Thymus (tissue), 11 donors: Measurements from ENCODE around the gene NUP210L. TPM values are rescaled to one million over a fixed set of nuclear protein-coding genes. Genes with fewer than 3 reads are reported as not detected.
A peak's percentile ranks its signal among the peaks of the same experiment; 100 is the strongest.
"Not testable (repeated sequence)": the region's sequence is repeated elsewhere in the genome, so short reads cannot be mapped to it uniquely, and the experiment has no call there.

Experiments
- DNase-seq, 9 donors: peaks; one replicate each; pipeline ENCODE4 v3.0.0-alpha.2; 2013; ENCODE audit warnings: low spot score in 9 of 9, low read depth in 6 of 9, missing footprints in 1 of 9
- H3K27ac ChIP-seq, 2 donors: one replicate each; pipeline ENCODE4 v1.5.1; 2013; ENCODE audit warnings: control low read depth in 1 of 2, low read depth in 1 of 2, low read length in 1 of 2, mild to moderate bottlenecking in 1 of 2, moderate library complexity in 1 of 2
- H3K27me3 ChIP-seq, 2 donors: one replicate each; pipeline ENCODE4 v1.5.1; 2013; ENCODE audit warnings: low read length in 1 of 2; ENCODE audit not compliant: control insufficient read depth in 2 of 2, insufficient read depth in 1 of 2
- H3K36me3 ChIP-seq, 2 donors: one replicate each; pipeline ENCODE4 v1.5.1; 2013; ENCODE audit warnings: low read length in 1 of 2, mild to moderate bottlenecking in 1 of 2, moderate library complexity in 1 of 2; ENCODE audit not compliant: control insufficient read depth in 2 of 2, insufficient read depth in 2 of 2
- H3K4me1 ChIP-seq, 2 donors: one replicate each; pipeline ENCODE4 v1.5.1; 2013; ENCODE audit warnings: low read length in 2 of 2; ENCODE audit not compliant: control insufficient read depth in 2 of 2, insufficient read depth in 2 of 2
- H3K4me3 ChIP-seq, 2 donors: one replicate each; pipeline ENCODE4 v1.5.1; 2013; ENCODE audit warnings: low read length in 2 of 2, control low read depth in 1 of 2, mild to moderate bottlenecking in 1 of 2
- H3K9me3 ChIP-seq, 2 donors: one replicate each; pipeline ENCODE4 v1.5.1; 2013; ENCODE audit warnings: low read length in 1 of 2, mild to moderate bottlenecking in 1 of 2; ENCODE audit not compliant: control insufficient read depth in 2 of 2, insufficient read depth in 1 of 2
- WGBS: extraction: QIAGEN DNeasy Blood & Tissue Kit; methylation state at CpG from one replicate; pipeline ENCODE4 v1.1.7; 2013; 5-methylcytosine and 5-hydroxymethylcytosine counted together
- polyA plus RNA-seq: library from polyadenylated mRNA; stranded (reverse); fragments of 200-250 nt; gene quantifications from one replicate; pipeline ENCODE4 v1.2.3, GENCODE V29; 2013
- total RNA-seq: library from RNA; stranded (reverse); fragments of 120-200 nt; gene quantifications from one replicate; pipeline ENCODE4 v1.2.4, GENCODE V29; 2013
- donor health status: healthy.

Gene NUP210L
- total and polyA plus RNA-seq, 2 donors, result 0.05 to 0.14 TPM

GRCh38 chr1:154129391-154129970 is 25.4 kb downstream of the NUP210L start:
- WGBS, result 77% methylated on average over 2 of the region's 2 CpGs

GRCh38 chr1:154123205-154123604 is 31.7 kb downstream of the NUP210L start:
- not testable (repeated sequence) for DNase-seq, H3K27me3 ChIP-seq, H3K36me3 ChIP-seq, H3K9me3 ChIP-seq, H3K4me1 ChIP-seq, H3K4me3 ChIP-seq, H3K27ac ChIP-seq
- 98% methylated on average over 11 of the region's 11 CpGs for WGBS

More at GRCh38 chr1:154129391-154129970, 25.4 kb downstream of the NUP210L start:
- H3K4me3 ChIP-seq, result no peak overlapping the region
- DNase-seq, result no peak
- H3K36me3 ChIP-seq, result no peaks in the 10 kb centered on the region
- no peaks in the 10 kb centered on the region for H3K27me3 ChIP-seq
- no peaks in the 10 kb centered on the region for H3K9me3 ChIP-seq
- no peak overlapping the region for H3K27ac ChIP-seq
- H3K4me1 ChIP-seq, result no peaks in the 10 kb centered on the region

- no peak for DNase-seq
- H3K27ac ChIP-seq, result no peak overlapping the region
- no peaks in the 10 kb centered on the region for H3K27me3 ChIP-seq
- no peaks in the 10 kb centered on the region for H3K9me3 ChIP-seq
- no peaks in the 10 kb centered on the region for H3K4me1 ChIP-seq
- no peaks in the 10 kb centered on the region for H3K36me3 ChIP-seq
- WGBS, result 95% methylated on average over 5 of the region's 5 CpGs
- H3K4me3 ChIP-seq, result no peak overlapping the region
These were observed 37.2 kb downstream of the NUP210L start for GRCh38 chr1:154117642-154118041.

- Histone ChIP-seq H3K27ac (no peak overlapping the region), H3K36me3 (no peaks in the 10 kb centered on the region), H3K4me1 (no peaks in the 10 kb centered on the region), H3K27me3 (no peaks in the 10 kb centered on the region), H3K9me3 (no peaks in the 10 kb centered on the region), H3K4me3 (no peak overlapping the region)
- DNase-seq, result peak in 8 of 9 donors; percentile 4 to 55 (median 10)
- WGBS, result 9% methylated on average over 1 of the region's 1 CpG
These were observed 39.7 kb downstream of the NUP210L start for GRCh38 chr1:154115180-154115579.

- Histone ChIP-seq H3K36me3 (no peaks in the 10 kb centered on the region), H3K27me3 (no peaks in the 10 kb centered on the region), H3K27ac (no peak overlapping the region), H3K4me3 (no peak overlapping the region), H3K4me1 (no peaks in the 10 kb centered on the region), H3K9me3 (no peaks in the 10 kb centered on the region)
- 94% methylated on average over 3 of the region's 3 CpGs for WGBS
- DNase-seq, result no peak
These were observed 50.3 kb downstream of the NUP210L start for GRCh38 chr1:154104433-154105082.

- not testable (repeated sequence) for H3K27me3 ChIP-seq, H3K4me3 ChIP-seq, H3K9me3 ChIP-seq, H3K27ac ChIP-seq, DNase-seq, H3K36me3 ChIP-seq, H3K4me1 ChIP-seq
- WGBS, result 97% methylated on average over 5 of the region's 5 CpGs
These were observed 54.7 kb downstream of the NUP210L start for GRCh38 chr1:154100141-154100540.

GRCh38 chr1:154097873-154098272 is 57.0 kb downstream of the NUP210L start:
- H3K9me3 ChIP-seq, result peaks cover 0 to 8% of the 10 kb centered on the region in 2 donors
- no peaks in the 10 kb centered on the region for H3K4me1 ChIP-seq
- no peaks in the 10 kb centered on the region for H3K27me3 ChIP-seq
- no peaks in the 10 kb centered on the region for H3K36me3 ChIP-seq
- WGBS, result 95% methylated on average over 2 of the region's 2 CpGs
- no peak overlapping the region for H3K4me3 ChIP-seq
- H3K27ac ChIP-seq, result no peak overlapping the region
- no peak for DNase-seq

GRCh38 chr1:154095456-154096060 is 59.3 kb downstream of the NUP210L start:
- H3K9me3 ChIP-seq, result peaks cover 0 to 8% of the 10 kb centered on the region in 2 donors
- H3K4me3 ChIP-seq, result no peak overlapping the region
- no peaks in the 10 kb centered on the region for H3K27me3 ChIP-seq
- no peaks in the 10 kb centered on the region for H3K36me3 ChIP-seq
- H3K27ac ChIP-seq, result no peak overlapping the region
- no peak for DNase-seq
- 96% methylated on average over 2 of the region's 2 CpGs for WGBS
- no peaks in the 10 kb centered on the region for H3K4me1 ChIP-seq

GRCh38 chr1:154094411-154094810 is 60.5 kb downstream of the NUP210L start:
- H3K36me3 ChIP-seq, result no peaks in the 10 kb centered on the region
- WGBS, result 95% methylated on average over 4 of the region's 4 CpGs
- DNase-seq, result no peak
- no peak overlapping the region for H3K4me3 ChIP-seq
- peaks cover 0 to 8% of the 10 kb centered on the region in 2 donors for H3K9me3 ChIP-seq
- H3K27ac ChIP-seq, result no peak overlapping the region
- H3K27me3 ChIP-seq, result no peaks in the 10 kb centered on the region
- no peaks in the 10 kb centered on the region for H3K4me1 ChIP-seq
